Tibial artery (tissue), 4 donors: Measurements from ENCODE around the gene PGA4.
"Not testable (repeated sequence)": the region's sequence is repeated elsewhere in the genome, so short reads cannot be mapped to it uniquely, and the experiment has no call there.

Experiments
- DNase-seq, 2 donors: peaks; one replicate each; pipeline ENCODE4 v3.0.0-alpha.2; 2019
- H3K27ac ChIP-seq, 2 donors: fragments of 200-600 bp; sonication (generic) in 1 of 2; 1 replicate in 1 of 2; 2 replicates in 1 of 2; pipeline ENCODE4 v1.5.1; 2018 to 2019; ENCODE audit warnings: mild to moderate bottlenecking in 1 of 2
- H3K27me3 ChIP-seq, 2 donors: fragments of 200-600 bp; sonication (generic) in 1 of 2; one replicate each; pipeline versions ENCODE4 v1.5.1 to v1.6.0; 2016 to 2019
- H3K36me3 ChIP-seq, 3 donors: fragments of 200-600 bp; sonication (generic) in 2 of 3; one replicate each; pipeline ENCODE4 v1.5.1; 2016 to 2019; ENCODE audit warnings: mild to moderate bottlenecking in 2 of 3
- H3K4me1 ChIP-seq, 4 donors: fragments of 200-600 bp; sonication (generic) in 2 of 4; 1 replicate in 3 of 4; 2 replicates in 1 of 4; pipeline ENCODE4 v1.5.1; 2016 to 2019
- H3K4me3 ChIP-seq, 2 donors: fragments of 200-600 bp; sonication (generic) in 1 of 2; 1 replicate in 1 of 2; 2 replicates in 1 of 2; pipeline ENCODE4 v1.5.1; 2018 to 2019; ENCODE audit warnings: mild to moderate bottlenecking in 2 of 2
- H3K9me3 ChIP-seq, 3 donors: fragments of 200-600 bp; sonication (generic) in 1 of 3; one replicate each; pipeline ENCODE4 v1.5.1; 2016 to 2019
- CTCF ChIP-seq, 2 experiments: fragments of 200-600 bp in 1 of 2; fragments of 450-650 bp in 1 of 2; IDR thresholded peaks; one replicate each; pipeline ENCODE4 v1.5.1; 2017 to 2019; ENCODE audit warnings: antibody characterized with exemption in 2 of 2, mild to moderate bottlenecking in 1 of 2, moderate library complexity in 1 of 2
- intact Hi-C: fragments of 100-400 bp; cut with DNase I; formaldehyde crosslinking; loops from one replicate; pipeline ENCODE4 v1.15.0; 2023; ENCODE audit warnings: low total_unique reads

Gene PGA4

GRCh38 chr11:61248071-61248470, 25.9 kb downstream of the PGA4 start:
- H3K36me3 ChIP-seq, H3K27ac ChIP-seq, H3K27me3 ChIP-seq, H3K9me3 ChIP-seq, DNase-seq, H3K4me3 ChIP-seq, H3K4me1 ChIP-seq, intact Hi-C loops: not testable (repeated sequence)

GRCh38 chr11:61249201-61249600, 27.1 kb downstream of the PGA4 start:
- DNase-seq, H3K27ac ChIP-seq, H3K4me3 ChIP-seq, H3K36me3 ChIP-seq, H3K27me3 ChIP-seq, intact Hi-C loops, H3K4me1 ChIP-seq, H3K9me3 ChIP-seq: not testable (repeated sequence)

GRCh38 chr11:61250796-61251765, 28.9 kb downstream of the PGA4 start:
- H3K4me3 ChIP-seq, intact Hi-C loops, H3K27ac ChIP-seq, H3K36me3 ChIP-seq, H3K9me3 ChIP-seq, DNase-seq, H3K4me1 ChIP-seq, H3K27me3 ChIP-seq: not testable (repeated sequence)

DNA sequence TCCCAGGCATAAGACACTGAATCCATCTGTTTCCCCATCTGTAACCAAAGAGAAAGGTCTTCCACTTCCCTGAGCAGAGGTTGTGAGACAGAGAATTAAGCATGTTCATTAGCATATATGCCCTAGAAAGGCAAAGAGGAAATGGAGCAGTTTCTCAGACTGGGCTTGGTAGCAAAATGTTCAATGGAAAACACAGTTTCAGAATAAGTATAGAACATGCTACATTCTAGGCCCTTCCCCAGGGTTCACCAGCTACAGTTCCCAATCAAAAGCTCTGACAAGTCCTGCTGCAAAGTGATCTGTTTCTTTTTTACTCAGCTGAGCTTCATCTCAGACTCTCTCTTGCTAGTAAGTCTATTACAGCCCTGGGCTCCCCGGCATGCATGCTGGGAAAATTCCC, 30.2 kb downstream of the PGA4 start:
- H3K27ac ChIP-seq, H3K4me1 ChIP-seq, H3K36me3 ChIP-seq, intact Hi-C loops, H3K27me3 ChIP-seq, H3K9me3 ChIP-seq, DNase-seq, H3K4me3 ChIP-seq: not testable (repeated sequence)

DNA sequence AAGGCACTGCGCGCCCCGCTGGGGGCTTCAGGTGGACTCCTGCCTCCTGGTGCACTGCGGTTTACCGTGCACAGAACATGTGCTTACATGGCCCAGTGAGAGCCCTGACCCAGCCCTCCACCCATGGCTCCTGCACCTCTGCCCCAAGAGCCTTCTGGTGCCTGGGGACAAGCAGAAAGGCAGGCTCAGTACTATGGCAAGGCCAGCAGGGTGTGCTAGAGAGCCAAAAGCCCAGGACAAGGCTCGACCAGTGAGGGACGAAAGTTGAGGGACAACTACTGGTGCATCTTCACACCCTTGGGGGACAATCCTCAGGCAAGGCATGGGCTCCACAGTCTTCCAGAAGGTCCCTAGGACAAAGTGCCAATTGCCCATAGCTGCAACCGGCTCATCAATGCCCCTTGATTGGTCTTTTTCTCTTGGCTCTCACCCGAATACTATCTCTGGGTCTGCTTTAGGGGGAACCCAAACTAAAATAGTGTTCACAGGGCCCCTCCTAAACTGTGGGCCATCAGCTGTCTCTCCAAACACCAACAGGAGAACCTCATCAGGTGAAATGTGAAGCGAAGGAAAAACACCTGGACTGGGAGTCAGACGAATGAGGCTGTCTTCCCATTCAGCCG, 32.4 kb downstream of the PGA4 start:
- H3K27me3 ChIP-seq: no peaks in the 10 kb centered on the region
- no peak overlapping the region for H3K27ac ChIP-seq
- no peak overlapping the region for H3K4me3 ChIP-seq
- peak; percentile 54 to 63 for TF ChIP-seq CTCF (IDR thresholded peaks at IDR 0.05)
- intact Hi-C loops: no loop called here
- H3K4me1 ChIP-seq: no peaks in the 10 kb centered on the region
- peaks cover 0 to 9% (median 0%) of the 10 kb centered on the region in 3 donors for H3K36me3 ChIP-seq
- no peaks in the 10 kb centered on the region for H3K9me3 ChIP-seq
- peak in 1 of 2 donors; percentile 31 for DNase-seq

DNA sequence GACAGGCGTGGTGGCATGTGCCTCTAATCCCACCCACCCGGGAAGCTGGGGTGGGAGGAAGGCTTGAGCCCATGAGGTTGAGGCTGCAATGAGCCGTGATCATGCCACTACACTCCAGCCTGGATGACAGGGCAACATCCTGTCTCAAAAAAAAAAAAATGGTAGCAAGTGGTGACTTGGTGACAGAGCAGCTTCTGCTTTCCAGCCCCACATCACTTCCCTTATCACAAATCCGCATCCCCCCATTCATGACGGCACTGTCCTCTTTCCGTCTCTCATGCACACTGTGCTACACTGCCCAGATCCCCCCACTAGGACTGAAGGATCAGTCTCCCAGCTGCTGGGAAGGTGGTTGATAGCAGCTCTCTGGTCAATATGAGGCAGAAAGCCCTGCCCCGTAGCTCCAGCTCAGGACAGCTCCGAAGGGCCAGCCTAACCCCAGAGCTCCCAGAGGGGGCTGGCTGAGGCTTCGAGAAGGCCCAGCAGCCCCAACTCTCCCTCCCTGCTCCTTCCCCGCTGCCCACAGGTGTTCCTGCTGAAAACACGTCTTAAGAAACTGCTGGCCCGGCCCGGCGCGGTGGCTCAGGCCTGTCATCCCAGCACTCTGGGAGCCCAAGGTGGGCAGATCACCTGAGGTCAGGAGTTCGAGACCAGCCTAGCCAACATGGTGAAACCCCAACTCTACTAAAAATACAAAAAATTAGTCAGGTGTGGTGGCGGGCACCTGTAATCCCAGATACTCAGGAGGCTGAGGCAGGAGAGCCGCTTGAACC, 34.7 kb downstream of the PGA4 start:
- Histone ChIP-seq H3K4me1 (no peaks in the 10 kb centered on the region), H3K9me3 (no peaks in the 10 kb centered on the region), H3K4me3 (no peak overlapping the region), H3K36me3 (peaks cover 0 to 9% (median 0%) of the 10 kb centered on the region in 3 donors), H3K27me3 (no peaks in the 10 kb centered on the region), H3K27ac (no peak overlapping the region)
- TF ChIP-seq CTCF (IDR thresholded peaks at IDR 0.05): no peak
- no peak for DNase-seq
- intact Hi-C loops: no loop called here

- Histone ChIP-seq H3K36me3 (peaks cover 0 to 9% (median 0%) of the 10 kb centered on the region in 3 donors), H3K27me3 (no peaks in the 10 kb centered on the region), H3K4me3 (no peak overlapping the region), H3K27ac (no peak overlapping the region), H3K9me3 (no peaks in the 10 kb centered on the region), H3K4me1 (no peaks in the 10 kb centered on the region)
- no peak for DNase-seq
- intact Hi-C loops: no loop called here
- TF ChIP-seq CTCF (IDR thresholded peaks at IDR 0.05): no peak
Observed at GRCh38 chr11:61258546-61258945, 36.4 kb downstream of the PGA4 start.
